NB4 (cell line): ENCODE data around the gene CNBP.

Experiments used
- DNase-seq: peaks from one replicate; pipeline ENCODE4 v3.0.0; 2010; ENCODE audit warnings: low read depth
- H3K4me3 ChIP-seq: one replicate; pipeline ENCODE4 v1.5.1; 2011; ENCODE audit warnings: mild to moderate bottlenecking, low read depth, low read length, moderate library complexity
- CTCF ChIP-seq: IDR thresholded peaks from one replicate; pipeline ENCODE4 v1.5.1; 2012; ENCODE audit warnings: low read depth, low read length
- MAX ChIP-seq: IDR thresholded peaks from 2 replicates; pipeline ENCODE4 v1.6.1; 2011; ENCODE audit warnings: low read depth, low read length
- MYC ChIP-seq: IDR thresholded peaks from 2 replicates; pipeline ENCODE4 v1.6.1; 2011; ENCODE audit warnings: low read depth, low read length
- POLR2A ChIP-seq: IDR thresholded peaks from 2 replicates; pipeline ENCODE4 v1.6.1; 2011; ENCODE audit warnings: mild to moderate bottlenecking; ENCODE audit not compliant: insufficient read length; ENCODE audit errors: extremely low read depth

CNBP gene

GRCh38 chr3:129183569-129184395 lies at the start of gene CNBP:
CNBP (minus strand) TSS chr3:129183896; CDS start chr3:129171757, 12,139 bp downstream.
- H3K4me3 ChIP-seq, result peak within 1 kb of the TSS; percentile 79
- TF ChIP-seq MYC (peak; percentile 97), MAX (peak; percentile 85), CTCF (no peak), POLR2A (peak; percentile 80)
- peak; percentile 97 for DNase-seq

- no peak for TF ChIP-seq MYC
- TF ChIP-seq MAX, result no peak
- TF ChIP-seq CTCF, result no peak
- TF ChIP-seq POLR2A, result no peak
- no peak for DNase-seq
Observed at GRCh38 chr3:129231331-129232119, 47.8 kb upstream of the CNBP start.

GRCh38 chr3:129230311-129231019 lies 46.8 kb upstream of the CNBP start:
- no peak overlapping the region for H3K4me3 ChIP-seq
- peak; percentile 66 for DNase-seq
- TF ChIP-seq POLR2A (no peak), MAX (peak; percentile 70)

More at GRCh38 chr3:129231331-129232119, 47.8 kb upstream of the CNBP start:
- no peak overlapping the region for H3K4me3 ChIP-seq

- DNase-seq, result peak; percentile 26
- H3K4me3 ChIP-seq, result no peak overlapping the region
- no peak for TF ChIP-seq MAX
- TF ChIP-seq MYC, result no peak
- no peak for TF ChIP-seq POLR2A
- no peak for TF ChIP-seq CTCF
Observed at GRCh38 chr3:129228891-129229585, 45.3 kb upstream of the CNBP start.

GRCh38 chr3:129226374-129226773 lies 42.7 kb upstream of the CNBP start:
- no peak for DNase-seq
- TF ChIP-seq POLR2A, result no peak
- TF ChIP-seq CTCF, result no peak
- no peak for TF ChIP-seq MAX
- no peak for TF ChIP-seq MYC
- no peak overlapping the region for H3K4me3 ChIP-seq
